Neural progenitor cell (in vitro differentiated cells): ENCODE results near the gene EMILIN1.

Experiments used
- CTCF ChIP-seq: fragments of 200-600 bp; sonication (generic); IDR thresholded peaks from 2 replicates; pipeline ENCODE4 v1.5.1; 2017; ENCODE audit warnings: antibody characterized with exemption, mild to moderate bottlenecking
- EZH2 ChIP-seq: fragments of 200-600 bp; sonication (generic); IDR thresholded peaks from 2 replicates; pipeline ENCODE4 v1.6.1; 2017; ENCODE audit warnings: antibody characterized with exemption, mild to moderate bottlenecking, moderate library complexity
- EZH2phosphoT487 ChIP-seq: fragments of 200-600 bp; sonication (generic); IDR thresholded peaks from 2 replicates; pipeline ENCODE4 v1.6.1; 2017; ENCODE audit warnings: antibody characterized with exemption

GRCh38 chr2:27123302-27124150 is 45.1 kb downstream of the EMILIN1 start, which contains the start of gene ABHD1:
- TF ChIP-seq CTCF (peak; percentile 11), EZH2phosphoT487 (no peak), EZH2 (peak; percentile 12)
